HCT116 (cell line): Measurements from ENCODE around the gene PACSIN2. TPM values are rescaled to one million over a fixed set of nuclear protein-coding genes. Genes with fewer than 3 reads are reported as not detected.

Experiments used
- ATAC-seq: fragments of 200-7000 bp; cut with Tn5 transposase; 2 replicates; pipeline ENCODE4 v1.9.1; 2020; ENCODE audit warnings: mild to moderate bottlenecking, moderate library complexity
- BruUV-seq: library from RNA; stranded (reverse); fragments of 400-500 nt; replicated peaks from 2 replicates; lab custom pipeline; 2021; lab: Mats Ljungman, UMichigan
- CTCF ChIA-PET: fragments of 300-600 bp; sonication (Branson Sonifier 250); formaldehyde crosslinking; loops from one replicate; lab custom pipeline; 2021; ENCODE audit warnings: antibody characterized with exemption; lab: Charles Lee
- POLR2A ChIA-PET: fragments of 300-600, 350-600 bp; sonication (Branson Sonifier 250); formaldehyde crosslinking; loops from one replicate; lab custom pipeline; 2021; ENCODE audit warnings: antibody characterized with exemption; lab: Charles Lee
- RAD21 ChIA-PET, 2 experiments: fragments of 300-600 bp; sonication (Branson Sonifier 250); formaldehyde crosslinking; loops; one replicate each; lab custom pipeline; 2023; ENCODE audit warnings: low total read pairs in 2 of 2; ENCODE audit not compliant: uncharacterized antibody in 2 of 2, unreplicated experiment in 2 of 2, low non-redundant PET in 1 of 2; lab: Charles Lee
- DNase-seq: peaks from one replicate; pipeline ENCODE4 v3.0.0-alpha.2; 2010; ENCODE audit warnings: low read depth, low spot score
- H2AFZ ChIP-seq: fragments of 200-600 bp; shearing (Covaris generic), sonication (generic); 2 replicates; pipeline ENCODE4 v1.6.1; 2017; ENCODE audit warnings: low read depth, mixed run types, mixed read lengths, antibody characterized with exemption, low read length; ENCODE audit not compliant: poor library complexity, severe bottlenecking
- H3K27ac ChIP-seq: 2 replicates; pipeline ENCODE4 v1.5.1; 2012; ENCODE audit warnings: low read depth, low read length
- H3K27me3 ChIP-seq: fragments of 200-600 bp; sonication (generic); 2 replicates; pipeline ENCODE4 v1.6.1; 2016; ENCODE audit warnings: mixed run types, low read length, mixed read lengths; ENCODE audit not compliant: insufficient read depth
- H3K36me3 ChIP-seq, 2 experiments: fragments of 200-500 bp in 1 of 2; fragments of 200-600 bp in 1 of 2; sonication (Bioruptor generic) in 1 of 2; sonication (generic) in 1 of 2; 2 replicates each; pipeline versions ENCODE4 v1.5.1 to v1.6.1; 2014 to 2016; ENCODE audit warnings: low read length in 2 of 2, inconsistent platforms in 1 of 2, mixed read lengths in 1 of 2, mixed run types in 1 of 2; ENCODE audit not compliant: insufficient read depth in 2 of 2, control insufficient read depth in 1 of 2
- H3K4me1 ChIP-seq, 2 experiments: fragments of 200-600 bp in 1 of 2; sonication (generic) in 1 of 2; 2 replicates each; pipeline versions ENCODE4 v1.5.1 to v1.6.1; 2012 to 2017; ENCODE audit warnings: low read length in 2 of 2, inconsistent platforms in 1 of 2, mild to moderate bottlenecking in 1 of 2, mixed read lengths in 1 of 2, mixed run types in 1 of 2, moderate library complexity in 1 of 2; ENCODE audit not compliant: insufficient read depth in 2 of 2, control insufficient read depth in 1 of 2
- H3K4me2 ChIP-seq: fragments of 200-600 bp; sonication (generic); 2 replicates; pipeline ENCODE4 v1.6.1; 2017; ENCODE audit warnings: mixed run types, low read length, mixed read lengths
- H3K4me3 ChIP-seq, 2 experiments: fragments of 200-600 bp in 1 of 2; sonication (generic) in 1 of 2; replicated peaks in 1 of 2; 2 replicates each; pipeline ENCODE4 v1.5.1; 2011 to 2016; ENCODE audit warnings: low read length in 2 of 2, control low read depth in 1 of 2, low read depth in 1 of 2, mild to moderate bottlenecking in 1 of 2, mixed read lengths in 1 of 2, mixed run types in 1 of 2
- H3K79me2 ChIP-seq: fragments of 200-600 bp; sonication (generic); 2 replicates; pipeline ENCODE4 v1.6.1; 2017; ENCODE audit warnings: mild to moderate bottlenecking, mixed run types, low read length, moderate library complexity, mixed read lengths; ENCODE audit not compliant: insufficient read depth
- H3K9ac ChIP-seq: fragments of 200-600 bp; sonication (generic); 2 replicates; pipeline ENCODE4 v1.6.1; 2016; ENCODE audit warnings: low read length, mixed read lengths
- H3K9me2 ChIP-seq: fragments of 200-600 bp; sonication (generic), shearing (Covaris generic); 2 replicates; pipeline ENCODE4 v1.6.1; 2017; ENCODE audit warnings: mixed run types, mild to moderate bottlenecking, moderate library complexity; ENCODE audit not compliant: insufficient read depth
- H3K9me3 ChIP-seq, 2 experiments: fragments of 200-500 bp in 1 of 2; fragments of 200-600 bp in 1 of 2; sonication (Bioruptor generic) in 1 of 2; sonication (generic) in 1 of 2; 2 replicates each; pipeline ENCODE4 v1.6.1; 2014 to 2017; ENCODE audit warnings: low read length in 2 of 2, mixed read lengths in 2 of 2, inconsistent platforms in 1 of 2, low read depth in 1 of 2, mild to moderate bottlenecking in 1 of 2, mixed run types in 1 of 2, moderate library complexity in 1 of 2; ENCODE audit not compliant: control insufficient read depth in 1 of 2, insufficient read depth in 1 of 2
- H4K20me1 ChIP-seq: fragments of 200-600 bp; sonication (generic), shearing (Covaris generic); 2 replicates; pipeline ENCODE4 v1.6.1; 2017; ENCODE audit warnings: mixed run types, mild to moderate bottlenecking, moderate library complexity; ENCODE audit not compliant: insufficient read depth
- CBX3 ChIP-seq: IDR thresholded peaks from 2 replicates; pipeline ENCODE4 v1.6.1; 2012; ENCODE audit warnings: low read depth
- EGR1 ChIP-seq: IDR thresholded peaks from 2 replicates; pipeline ENCODE4 v1.6.1; 2012; ENCODE audit warnings: low read depth
- EZH2 ChIP-seq: fragments of 200-600 bp; sonication (generic); IDR thresholded peaks from 2 replicates; pipeline ENCODE4 v1.6.1; 2017; ENCODE audit warnings: antibody characterized with exemption, mixed run types
- POLR2A ChIP-seq: IDR thresholded peaks from 2 replicates; pipeline ENCODE4 v1.7.0; 2011; ENCODE audit warnings: borderline replicate concordance; ENCODE audit not compliant: insufficient read depth, insufficient read length; ENCODE audit errors: extremely low read depth
- POLR2AphosphoS5 ChIP-seq: IDR thresholded peaks from 2 replicates; pipeline ENCODE4 v1.6.1; 2011; ENCODE audit warnings: mild to moderate bottlenecking, low read depth, low read length, moderate library complexity
- SP1 ChIP-seq: IDR thresholded peaks from 2 replicates; pipeline ENCODE4 v1.6.1; 2012; ENCODE audit warnings: low read depth
- SRF ChIP-seq: IDR thresholded peaks from 2 replicates; pipeline ENCODE4 v1.6.1; 2012; ENCODE audit warnings: low read depth
- intact Hi-C: fragments of 100-400 bp; cut with micrococcal nuclease; formaldehyde crosslinking; loops from 2 replicates; pipeline ENCODE4 v1.10.0; 2022
- total RNA-seq: library from RNA; stranded (reverse); gene quantifications from one replicate; pipeline ENCODE4 v1.2.1, GENCODE V29; 2021; ENCODE audit not compliant: unreplicated experiment
- TF ChIP-seq, protein P1 (sequence below): IDR thresholded peaks from 2 replicates; pipeline ENCODE4 v1.6.1; 2012; ENCODE audit warnings: low read depth

PACSIN2 gene
- total RNA-seq, 1 experiment from 2014 or later, result 48.2 TPM

DNA sequence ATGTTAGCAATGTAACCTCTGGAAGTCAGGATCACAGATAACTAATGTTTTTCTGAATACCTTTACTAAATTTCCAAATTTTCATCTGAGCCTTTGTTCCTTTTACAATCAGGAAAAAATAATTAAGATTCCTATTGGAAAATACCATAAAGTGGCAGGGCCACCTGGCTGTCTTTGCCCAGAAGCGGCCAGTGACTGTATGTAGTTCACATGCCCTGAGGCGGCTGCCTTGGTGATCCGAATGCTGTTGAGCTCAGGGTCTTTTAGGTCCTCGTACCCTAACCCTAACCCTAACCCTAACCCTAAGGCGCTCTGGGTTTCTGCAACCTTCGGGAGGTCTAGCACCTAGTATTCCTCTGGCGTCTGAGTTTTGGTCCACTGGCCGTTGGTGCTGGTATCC lies 149.4 kb downstream of the PACSIN2 start:
- TF ChIP-seq SP1 (no peak), EZH2 (no peak), EGR1 (no peak), SRF (no peak), POLR2A (no peak), CBX3 (no peak), POLR2AphosphoS5 (no peak)
- TF ChIP-seq, protein P1, sequence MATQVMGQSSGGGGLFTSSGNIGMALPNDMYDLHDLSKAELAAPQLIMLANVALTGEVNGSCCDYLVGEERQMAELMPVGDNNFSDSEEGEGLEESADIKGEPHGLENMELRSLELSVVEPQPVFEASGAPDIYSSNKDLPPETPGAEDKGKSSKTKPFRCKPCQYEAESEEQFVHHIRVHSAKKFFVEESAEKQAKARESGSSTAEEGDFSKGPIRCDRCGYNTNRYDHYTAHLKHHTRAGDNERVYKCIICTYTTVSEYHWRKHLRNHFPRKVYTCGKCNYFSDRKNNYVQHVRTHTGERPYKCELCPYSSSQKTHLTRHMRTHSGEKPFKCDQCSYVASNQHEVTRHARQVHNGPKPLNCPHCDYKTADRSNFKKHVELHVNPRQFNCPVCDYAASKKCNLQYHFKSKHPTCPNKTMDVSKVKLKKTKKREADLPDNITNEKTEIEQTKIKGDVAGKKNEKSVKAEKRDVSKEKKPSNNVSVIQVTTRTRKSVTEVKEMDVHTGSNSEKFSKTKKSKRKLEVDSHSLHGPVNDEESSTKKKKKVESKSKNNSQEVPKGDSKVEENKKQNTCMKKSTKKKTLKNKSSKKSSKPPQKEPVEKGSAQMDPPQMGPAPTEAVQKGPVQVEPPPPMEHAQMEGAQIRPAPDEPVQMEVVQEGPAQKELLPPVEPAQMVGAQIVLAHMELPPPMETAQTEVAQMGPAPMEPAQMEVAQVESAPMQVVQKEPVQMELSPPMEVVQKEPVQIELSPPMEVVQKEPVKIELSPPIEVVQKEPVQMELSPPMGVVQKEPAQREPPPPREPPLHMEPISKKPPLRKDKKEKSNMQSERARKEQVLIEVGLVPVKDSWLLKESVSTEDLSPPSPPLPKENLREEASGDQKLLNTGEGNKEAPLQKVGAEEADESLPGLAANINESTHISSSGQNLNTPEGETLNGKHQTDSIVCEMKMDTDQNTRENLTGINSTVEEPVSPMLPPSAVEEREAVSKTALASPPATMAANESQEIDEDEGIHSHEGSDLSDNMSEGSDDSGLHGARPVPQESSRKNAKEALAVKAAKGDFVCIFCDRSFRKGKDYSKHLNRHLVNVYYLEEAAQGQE, result no peak
- TF ChIP-seq, all 23 proteins: peak for 0
- no peak for ATAC-seq
- ChIA-PET POLR2A (no interaction called here), RAD21 (no interaction called here), CTCF (no interaction called here)
- H2AFZ ChIP-seq, result no peak overlapping the region
- no peaks in the 10 kb centered on the region for H3K9me3 ChIP-seq
- peaks cover 17 to 37% of the 10 kb centered on the region in 2 experiments for H3K4me1 ChIP-seq
- no peak for DNase-seq
- BruUV-seq, result no TSS peak
- intact Hi-C loops, result loop anchor here (5.0 to 10.0 kb wide), 2 partner anchors 83 to 231 kb away; no protein-coding TSS in a partner anchor
- no peak overlapping the region for H3K9ac ChIP-seq
- no peak overlapping the region for H3K27ac ChIP-seq
- no peaks in the 10 kb centered on the region for H3K79me2 ChIP-seq
- H3K9me2 ChIP-seq, result no peaks in the 10 kb centered on the region
- 0 out of 4 replicates have a peak, but pooled peaks cover 0 to 2% of the 10 kb centered on the region in 2 experiments for H3K36me3 ChIP-seq
- no peak overlapping the region for H3K4me3 ChIP-seq
- no peaks in the 10 kb centered on the region for H3K27me3 ChIP-seq
- H4K20me1 ChIP-seq, result no peaks in the 10 kb centered on the region
- H3K4me2 ChIP-seq, result no peak overlapping the region
